NCI-H2196 treated with DMSO at 0.1 percent for 48 hours (cell line): Measurements from ENCODE around the gene KRTDAP.

Experiments used
- DNase-seq: peaks from one replicate; lab custom pipeline; 2025; ENCODE audit not compliant: unreplicated experiment; lab: John Stamatoyannopoulos, UW

Gene KRTDAP

GRCh38 chr19:35513628-35514281 lies 23.5 kb upstream of the KRTDAP start, which contains the start of gene DMKN:
Gene DMKN (minus strand): TSS chr19:35513649. CDS start chr19:35513475, 174 bp downstream.
- no peak for DNase-seq

GRCh38 chr19:35512831-35513627 lies 22.8 kb upstream of the KRTDAP start:
- DNase-seq: no peak

GRCh38 chr19:35511337-35511736 lies 21.1 kb upstream of the KRTDAP start:
- DNase-seq: no peak

GRCh38 chr19:35510626-35510964 lies 20.3 kb upstream of the KRTDAP start:
- no peak for DNase-seq

GRCh38 chr19:35509861-35510625 lies 19.8 kb upstream of the KRTDAP start:
- DNase-seq: peak; percentile 36

GRCh38 chr19:35509018-35509652 lies 18.9 kb upstream of the KRTDAP start:
- no peak for DNase-seq

- no peak for DNase-seq
Observed at GRCh38 chr19:35508129-35508528, 17.9 kb upstream of the KRTDAP start.

- DNase-seq: no peak
Observed at GRCh38 chr19:35507561-35507960, 17.3 kb upstream of the KRTDAP start.

GRCh38 chr19:35506011-35506410 lies 15.7 kb upstream of the KRTDAP start:
- no peak for DNase-seq

- DNase-seq: no peak
Observed at GRCh38 chr19:35502751-35503150, 12.5 kb upstream of the KRTDAP start.

GRCh38 chr19:35501684-35502083 lies 11.4 kb upstream of the KRTDAP start:
- no peak for DNase-seq

- no peak for DNase-seq
Observed at GRCh38 chr19:35500611-35501010, 10.3 kb upstream of the KRTDAP start.

- DNase-seq: no peak
Observed at GRCh38 chr19:35498984-35499527, 8.8 kb upstream of the KRTDAP start.

- DNase-seq: no peak
Observed at GRCh38 chr19:35498220-35498619, 8.0 kb upstream of the KRTDAP start.

GRCh38 chr19:35497406-35497805 lies 7.1 kb upstream of the KRTDAP start:
- no peak for DNase-seq

- DNase-seq: peak; percentile 69
Observed at GRCh38 chr19:35495107-35496064, 5.1 kb upstream of the KRTDAP start.

- DNase-seq: no peak
Observed at GRCh38 chr19:35493971-35494370, 3.7 kb upstream of the KRTDAP start.

GRCh38 chr19:35491836-35492360 lies 1.6 kb upstream of the KRTDAP start:
- no peak for DNase-seq

- no peak for DNase-seq
Observed at GRCh38 chr19:35488677-35489076, 1.6 kb downstream of the KRTDAP start.
